Activated T-helper 1 cell treated with anti-CD3 and anti-CD28 coated beads, Interleukin-12 subunit alpha, Interleukin-12 subunit beta, Interleukin-2, Interleukin-4 antibody, amounts not matched to agents 30 ng/mL and 10 ng/mL and 1 ng/mL, durations not matched to agents 14 hours and 24 hours and 36 hours (primary cell): ENCODE data around the gene EPHB2. TPM values are rescaled to one million over a fixed set of nuclear protein-coding genes. Genes with fewer than 3 reads are reported as not detected.

Experiments used
- DNase-seq: peaks from one replicate; pipeline ENCODE4 v3.0.0; 2021; ENCODE audit warnings: low spot score
- H3K27ac Mint-ChIP-seq: one replicate; pipeline ENCODE4 v1.8.0; 2021; ENCODE audit warnings: mild to moderate bottlenecking, mixed read lengths
- H3K27me3 Mint-ChIP-seq: one replicate; pipeline ENCODE4 v1.8.0; 2022; ENCODE audit warnings: mild to moderate bottlenecking, moderate library complexity, mixed read lengths; ENCODE audit not compliant: insufficient read depth
- H3K36me3 Mint-ChIP-seq: one replicate; pipeline ENCODE4 v1.8.0; 2021; ENCODE audit warnings: low read depth, mixed read lengths
- H3K4me1 Mint-ChIP-seq: one replicate; pipeline ENCODE4 v1.8.0; 2021; ENCODE audit warnings: low read depth, mixed read lengths
- H3K4me3 Mint-ChIP-seq: one replicate; pipeline ENCODE4 v1.8.0; 2021; ENCODE audit warnings: mild to moderate bottlenecking, moderate library complexity, mixed read lengths
- H3K9me3 Mint-ChIP-seq: one replicate; pipeline ENCODE4 v1.8.0; 2021; ENCODE audit warnings: mixed read lengths
- intact Hi-C: fragments of 100-400 bp; cut with micrococcal nuclease; formaldehyde crosslinking; loops from one replicate; pipeline ENCODE4 v1.15.1; 2024
- total RNA-seq: library from RNA; stranded (reverse); gene quantifications from 2 replicates; pipeline ENCODE4 v1.2.3, GENCODE V29; 2022

EPHB2 gene
- total RNA-seq, 1 donor from 2014 or later, result not detected

DNA sequence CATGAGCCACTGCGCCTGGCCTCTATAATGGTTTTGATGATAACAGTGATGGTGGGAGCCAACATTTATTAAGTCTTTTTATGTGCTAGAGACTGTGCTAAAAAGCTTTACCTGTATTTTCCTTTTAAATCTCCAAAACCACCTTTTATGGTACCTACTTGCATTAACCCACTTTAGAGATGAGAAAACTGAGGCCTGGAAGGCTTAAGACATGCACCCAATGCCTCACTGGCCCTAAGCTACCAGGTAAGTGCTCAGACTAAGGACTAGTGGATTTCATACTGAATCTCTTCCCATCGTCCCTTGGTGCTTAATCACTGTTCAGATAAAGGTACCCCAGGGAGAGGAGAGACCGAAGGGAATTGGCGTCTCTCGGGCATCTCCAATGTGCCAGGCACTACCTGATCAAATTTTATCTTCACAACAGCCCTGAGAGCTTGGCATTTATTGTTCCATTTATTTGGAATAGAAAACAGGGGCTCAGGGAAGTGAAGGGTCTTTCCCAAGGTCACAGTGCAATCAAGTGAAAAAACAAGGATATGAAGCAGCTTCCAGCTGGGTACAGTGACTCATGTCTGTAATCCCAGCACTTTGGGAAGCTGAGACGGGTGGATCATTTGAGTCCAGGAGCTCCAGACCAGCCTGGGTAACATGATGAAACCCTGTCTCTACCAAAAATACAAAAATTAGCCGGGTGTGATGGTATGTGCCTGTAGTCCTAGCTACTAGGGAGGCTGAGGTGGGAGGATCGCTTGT lies 177.9 kb downstream of the EPHB2 start:
- no peaks in the 10 kb centered on the region for H3K9me3 Mint-ChIP-seq
- no peak for DNase-seq
- intact Hi-C loops, result no loop called here
- no peaks in the 10 kb centered on the region for H3K36me3 Mint-ChIP-seq
- H3K27ac Mint-ChIP-seq, result no peak overlapping the region
- no peak overlapping the region for H3K4me3 Mint-ChIP-seq
- H3K4me1 Mint-ChIP-seq, result peaks cover 9% of the 10 kb centered on the region
- H3K27me3 Mint-ChIP-seq, result peaks cover 11% of the 10 kb centered on the region

DNA sequence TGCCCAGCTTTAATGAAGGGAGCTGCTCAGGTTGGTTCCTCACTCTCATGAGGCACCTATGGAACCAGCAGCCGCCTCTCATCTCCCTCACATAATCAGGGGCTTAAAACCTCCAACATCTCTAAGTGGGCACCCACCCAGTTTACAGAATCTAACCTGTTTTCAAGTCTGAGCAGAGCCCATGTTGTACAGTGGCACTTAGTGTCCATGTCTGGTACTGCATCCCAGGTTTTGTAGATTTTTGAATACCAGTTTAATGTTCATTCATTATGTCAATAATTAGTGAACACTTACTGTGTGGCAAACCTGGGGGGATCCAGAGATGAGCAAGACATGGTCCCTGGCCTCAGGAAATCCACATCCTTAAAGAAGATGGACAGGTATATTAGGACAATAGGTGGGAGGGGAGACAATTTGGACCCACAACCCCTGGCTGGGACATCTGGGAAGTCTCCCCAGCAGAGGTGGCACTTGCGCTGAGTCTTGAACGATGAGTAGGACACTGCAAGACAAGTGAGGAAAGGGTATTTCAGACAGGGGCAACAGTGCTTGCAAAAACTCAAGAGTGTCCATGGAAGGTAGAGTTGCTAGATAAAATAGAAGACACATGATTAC lies 178.7 kb downstream of the EPHB2 start:
- no peak overlapping the region for H3K4me3 Mint-ChIP-seq
- no peak for DNase-seq
- H3K9me3 Mint-ChIP-seq, result no peaks in the 10 kb centered on the region
- intact Hi-C loops, result no loop called here
- H3K27me3 Mint-ChIP-seq, result peaks cover 11% of the 10 kb centered on the region
- no peak overlapping the region for H3K27ac Mint-ChIP-seq
- H3K36me3 Mint-ChIP-seq, result no peaks in the 10 kb centered on the region
- peaks cover 9% of the 10 kb centered on the region for H3K4me1 Mint-ChIP-seq

DNA sequence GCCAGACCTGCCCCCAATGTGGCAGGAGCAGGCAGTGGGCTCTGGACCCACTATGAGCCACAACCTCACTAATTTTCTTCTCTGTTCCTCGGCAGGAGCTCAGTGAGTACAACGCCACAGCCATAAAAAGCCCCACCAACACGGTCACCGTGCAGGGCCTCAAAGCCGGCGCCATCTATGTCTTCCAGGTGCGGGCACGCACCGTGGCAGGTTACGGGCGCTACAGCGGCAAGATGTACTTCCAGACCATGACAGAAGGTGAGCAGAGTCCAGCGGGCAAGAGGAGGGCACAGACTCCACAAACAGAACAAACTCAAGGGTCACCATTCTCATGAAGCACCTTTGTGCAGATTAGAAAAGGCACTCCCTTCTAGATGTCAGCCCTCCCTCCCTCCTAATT lies 182.2 kb downstream of the EPHB2 start:
- intact Hi-C loops, result no loop called here
- H3K9me3 Mint-ChIP-seq, result no peaks in the 10 kb centered on the region
- DNase-seq, result no peak
- H3K36me3 Mint-ChIP-seq, result no peaks in the 10 kb centered on the region
- no peak overlapping the region for H3K27ac Mint-ChIP-seq
- H3K4me1 Mint-ChIP-seq, result no peaks in the 10 kb centered on the region
- H3K27me3 Mint-ChIP-seq, result peaks cover 6% of the 10 kb centered on the region
- H3K4me3 Mint-ChIP-seq, result no peak overlapping the region

DNA sequence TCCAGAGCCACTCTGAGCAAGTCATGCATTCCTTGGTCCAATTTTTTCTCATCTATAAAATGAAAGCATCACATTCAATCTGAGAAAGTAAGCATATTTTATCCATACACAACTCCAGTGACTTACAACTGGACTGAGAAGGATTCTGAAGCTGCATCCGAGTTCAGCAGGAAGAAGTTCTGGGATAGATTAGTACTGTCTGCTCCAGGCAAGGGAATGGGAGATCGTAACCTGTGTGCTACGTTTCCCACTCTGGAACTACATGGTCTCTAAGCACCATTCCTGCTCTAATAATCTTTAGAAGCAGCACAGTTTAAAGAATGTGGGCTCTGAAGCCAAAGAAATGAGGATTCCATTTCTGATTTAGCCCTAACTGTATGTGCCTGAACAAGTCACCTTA lies 182.7 kb downstream of the EPHB2 start:
- intact Hi-C loops, result no loop called here
- no peaks in the 10 kb centered on the region for H3K36me3 Mint-ChIP-seq
- H3K27ac Mint-ChIP-seq, result no peak overlapping the region
- no peak overlapping the region for H3K4me3 Mint-ChIP-seq
- DNase-seq, result no peak
- H3K9me3 Mint-ChIP-seq, result no peaks in the 10 kb centered on the region
- no peaks in the 10 kb centered on the region for H3K4me1 Mint-ChIP-seq
- H3K27me3 Mint-ChIP-seq, result peaks cover 10% of the 10 kb centered on the region

DNA sequence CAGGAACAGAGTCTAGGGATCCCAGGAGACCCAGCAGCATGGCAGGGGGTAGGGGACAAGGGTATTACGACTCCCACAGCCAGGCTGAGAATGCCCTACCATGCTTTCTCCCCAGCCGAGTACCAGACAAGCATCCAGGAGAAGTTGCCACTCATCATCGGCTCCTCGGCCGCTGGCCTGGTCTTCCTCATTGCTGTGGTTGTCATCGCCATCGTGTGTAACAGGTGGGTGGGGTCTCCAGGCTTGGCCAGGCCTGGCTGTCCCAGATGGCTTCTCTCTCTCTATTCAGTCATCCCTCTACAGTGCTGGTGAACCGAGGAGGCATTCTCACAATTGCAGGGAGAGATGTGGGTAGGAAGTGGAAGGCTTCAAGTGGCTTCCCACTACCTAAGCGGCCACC lies 184.7 kb downstream of the EPHB2 start:
- Mint-ChIP-seq H3K27ac (no peak overlapping the region), H3K27me3 (peaks cover 7% of the 10 kb centered on the region), H3K4me1 (no peaks in the 10 kb centered on the region), H3K9me3 (no peaks in the 10 kb centered on the region), H3K36me3 (no peaks in the 10 kb centered on the region), H3K4me3 (no peak overlapping the region)
- no peak for DNase-seq
- intact Hi-C loops, result no loop called here

DNA sequence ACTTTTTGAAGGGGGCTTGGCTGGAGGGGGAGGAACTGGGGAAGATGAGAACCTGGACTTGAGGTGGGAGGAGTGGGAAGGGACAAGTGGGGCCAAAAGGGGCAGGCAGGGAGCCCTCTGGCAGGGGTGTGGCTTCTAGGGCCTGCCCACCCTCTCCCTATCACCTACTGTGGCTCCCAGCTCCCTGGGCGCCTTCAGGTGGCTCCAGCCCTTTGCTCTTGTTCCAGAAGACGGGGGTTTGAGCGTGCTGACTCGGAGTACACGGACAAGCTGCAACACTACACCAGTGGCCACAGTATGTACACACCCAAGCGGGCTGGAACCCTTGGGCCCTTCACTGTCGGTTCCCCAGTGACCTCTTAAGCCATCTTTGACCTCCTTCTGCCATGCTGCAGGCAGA lies 185.5 kb downstream of the EPHB2 start:
- Mint-ChIP-seq H3K4me1 (no peaks in the 10 kb centered on the region), H3K36me3 (no peaks in the 10 kb centered on the region), H3K9me3 (no peaks in the 10 kb centered on the region), H3K27ac (no peak overlapping the region), H3K4me3 (no peak overlapping the region), H3K27me3 (peaks cover 12% of the 10 kb centered on the region)
- no peak for DNase-seq
- intact Hi-C loops, result no loop called here

DNA sequence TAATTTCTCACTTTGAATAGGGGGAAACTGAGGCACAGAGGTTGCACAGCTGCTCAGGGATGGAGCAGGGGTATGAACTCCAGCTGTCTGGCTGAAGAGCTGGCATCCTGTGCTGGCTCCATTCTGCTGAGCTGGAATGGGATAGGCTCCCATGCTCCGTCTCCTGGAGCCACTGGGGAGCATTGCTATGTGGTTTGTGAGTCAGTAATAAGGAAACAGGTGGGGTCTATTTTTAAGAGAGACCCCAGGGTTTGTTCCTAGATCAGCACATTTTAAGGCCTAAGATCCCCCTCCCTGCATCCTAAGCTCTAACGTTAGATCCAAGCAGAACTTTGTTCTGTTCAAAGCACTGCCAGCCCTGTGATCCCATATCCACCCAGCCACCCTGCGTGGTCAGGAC lies 189.8 kb downstream of the EPHB2 start:
- Mint-ChIP-seq H3K27me3 (peaks cover 23% of the 10 kb centered on the region), H3K4me1 (no peaks in the 10 kb centered on the region), H3K4me3 (no peak overlapping the region), H3K27ac (no peak overlapping the region), H3K36me3 (no peaks in the 10 kb centered on the region), H3K9me3 (no peaks in the 10 kb centered on the region)
- intact Hi-C loops, result no loop called here
- DNase-seq, result no peak

DNA sequence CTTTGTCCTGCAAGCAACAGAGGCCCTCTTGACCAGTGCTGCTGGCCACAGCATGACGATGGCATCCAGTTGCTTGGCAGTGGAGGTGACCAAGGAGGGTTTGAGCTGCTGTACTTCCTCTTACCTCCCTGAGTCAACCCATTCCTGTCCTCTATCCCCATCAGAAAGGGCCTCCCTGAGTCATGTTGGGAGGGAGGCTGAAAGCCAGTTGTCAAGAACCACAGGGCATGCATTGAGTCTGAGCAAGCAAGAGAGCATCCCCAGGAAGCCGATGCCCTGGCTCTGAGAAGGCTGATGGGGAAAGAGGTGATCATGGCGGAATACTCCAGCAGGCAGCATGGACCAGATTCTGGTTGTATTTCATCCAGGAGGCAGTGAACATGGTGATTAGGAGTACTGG lies 192.5 kb downstream of the EPHB2 start:
- no peak for DNase-seq
- H3K9me3 Mint-ChIP-seq, result no peaks in the 10 kb centered on the region
- no peak overlapping the region for H3K27ac Mint-ChIP-seq
- intact Hi-C loops, result no loop called here
- peaks cover 21% of the 10 kb centered on the region for H3K27me3 Mint-ChIP-seq
- H3K36me3 Mint-ChIP-seq, result no peaks in the 10 kb centered on the region
- H3K4me1 Mint-ChIP-seq, result no peaks in the 10 kb centered on the region
- H3K4me3 Mint-ChIP-seq, result no peak overlapping the region

DNA sequence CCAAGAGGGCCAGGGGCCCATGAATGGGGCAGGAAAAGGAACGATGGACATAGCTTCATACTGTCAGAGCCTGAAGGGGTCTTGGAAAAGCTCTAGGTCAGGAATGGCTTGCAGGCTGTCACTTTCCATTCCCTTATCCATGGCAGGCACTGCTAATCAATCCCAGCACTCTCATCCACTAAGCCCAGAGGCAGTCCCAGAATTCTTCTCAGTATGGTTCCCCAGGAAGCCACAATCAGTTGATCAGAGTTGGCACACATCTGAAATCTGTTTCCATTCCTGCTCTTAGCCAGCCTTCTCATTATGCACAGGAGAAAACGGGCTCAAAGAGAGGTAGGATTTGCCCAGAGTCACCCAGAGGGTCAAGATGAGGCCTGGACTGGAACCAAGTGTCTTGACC lies 196.3 kb downstream of the EPHB2 start:
- no peak overlapping the region for H3K4me3 Mint-ChIP-seq
- intact Hi-C loops, result no loop called here
- no peaks in the 10 kb centered on the region for H3K4me1 Mint-ChIP-seq
- no peaks in the 10 kb centered on the region for H3K9me3 Mint-ChIP-seq
- no peaks in the 10 kb centered on the region for H3K36me3 Mint-ChIP-seq
- no peak for DNase-seq
- no peak overlapping the region for H3K27ac Mint-ChIP-seq
- H3K27me3 Mint-ChIP-seq, result peaks cover 7% of the 10 kb centered on the region

DNA sequence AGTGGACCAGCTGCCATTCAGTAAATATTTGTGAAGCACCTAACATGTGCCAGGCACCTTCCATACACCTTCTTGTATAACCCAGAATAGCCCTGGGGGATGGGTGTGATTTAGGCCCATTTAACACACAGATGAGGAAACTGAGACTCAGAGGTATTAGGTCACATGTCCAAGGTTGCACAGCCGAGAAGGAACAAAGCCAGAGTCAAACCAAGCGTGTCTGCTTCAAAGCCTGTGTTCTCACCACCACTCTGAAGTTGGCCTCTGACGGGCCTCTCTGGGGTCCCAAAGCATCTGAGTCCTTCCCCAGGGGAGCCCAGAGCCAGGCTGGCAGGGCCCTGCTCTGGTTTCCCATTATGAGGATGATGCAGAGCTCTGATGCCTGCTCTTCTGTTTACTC lies 196.9 kb downstream of the EPHB2 start:
- Mint-ChIP-seq H3K4me3 (no peak overlapping the region), H3K27me3 (peaks cover 7% of the 10 kb centered on the region), H3K36me3 (no peaks in the 10 kb centered on the region), H3K9me3 (no peaks in the 10 kb centered on the region), H3K27ac (no peak overlapping the region), H3K4me1 (no peaks in the 10 kb centered on the region)
- intact Hi-C loops, result no loop called here
- no peak for DNase-seq

DNA sequence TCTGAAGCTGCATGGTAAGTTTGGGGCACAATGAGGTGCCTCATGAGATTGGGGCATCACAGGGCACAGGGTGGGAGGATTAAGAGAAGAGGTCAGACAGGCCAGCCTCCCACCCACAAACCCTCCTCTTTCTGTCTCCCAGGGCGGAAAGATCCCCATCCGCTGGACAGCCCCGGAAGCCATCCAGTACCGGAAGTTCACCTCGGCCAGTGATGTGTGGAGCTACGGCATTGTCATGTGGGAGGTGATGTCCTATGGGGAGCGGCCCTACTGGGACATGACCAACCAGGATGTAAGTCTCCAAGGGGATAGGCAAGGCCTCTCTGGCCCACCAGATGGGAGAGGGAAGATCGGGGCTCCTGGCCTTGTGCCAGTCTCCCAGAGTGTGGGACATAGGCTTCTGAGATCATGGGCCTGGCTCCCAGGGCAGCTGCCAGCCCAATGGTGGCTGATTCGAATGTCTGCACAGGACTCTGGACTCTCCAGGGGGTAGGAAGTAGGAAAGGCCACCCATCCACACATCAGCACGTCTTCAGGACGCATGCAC lies 198.3 kb downstream of the EPHB2 start:
- Mint-ChIP-seq H3K4me3 (no peak overlapping the region), H3K36me3 (no peaks in the 10 kb centered on the region), H3K27me3 (no peaks in the 10 kb centered on the region), H3K9me3 (no peaks in the 10 kb centered on the region), H3K27ac (no peak overlapping the region), H3K4me1 (no peaks in the 10 kb centered on the region)
- intact Hi-C loops, result no loop called here
- no peak for DNase-seq

DNA sequence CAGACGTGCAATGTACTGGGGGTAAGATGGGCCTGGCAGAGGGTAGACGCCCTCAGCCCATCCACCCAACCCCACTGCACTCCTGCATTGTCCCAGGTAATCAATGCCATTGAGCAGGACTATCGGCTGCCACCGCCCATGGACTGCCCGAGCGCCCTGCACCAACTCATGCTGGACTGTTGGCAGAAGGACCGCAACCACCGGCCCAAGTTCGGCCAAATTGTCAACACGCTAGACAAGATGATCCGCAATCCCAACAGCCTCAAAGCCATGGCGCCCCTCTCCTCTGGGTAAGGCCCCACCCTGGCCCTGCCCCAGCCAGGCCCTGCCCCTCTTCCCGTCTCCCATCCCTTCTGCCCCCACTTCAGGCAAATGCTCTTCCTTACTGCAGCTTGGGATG lies 199.6 kb downstream of the EPHB2 start:
- Mint-ChIP-seq H3K27ac (no peak overlapping the region), H3K4me1 (no peaks in the 10 kb centered on the region), H3K36me3 (no peaks in the 10 kb centered on the region), H3K4me3 (no peak overlapping the region), H3K9me3 (no peaks in the 10 kb centered on the region), H3K27me3 (peaks cover 3% of the 10 kb centered on the region)
- DNase-seq, result no peak
- intact Hi-C loops, result no loop called here

DNA sequence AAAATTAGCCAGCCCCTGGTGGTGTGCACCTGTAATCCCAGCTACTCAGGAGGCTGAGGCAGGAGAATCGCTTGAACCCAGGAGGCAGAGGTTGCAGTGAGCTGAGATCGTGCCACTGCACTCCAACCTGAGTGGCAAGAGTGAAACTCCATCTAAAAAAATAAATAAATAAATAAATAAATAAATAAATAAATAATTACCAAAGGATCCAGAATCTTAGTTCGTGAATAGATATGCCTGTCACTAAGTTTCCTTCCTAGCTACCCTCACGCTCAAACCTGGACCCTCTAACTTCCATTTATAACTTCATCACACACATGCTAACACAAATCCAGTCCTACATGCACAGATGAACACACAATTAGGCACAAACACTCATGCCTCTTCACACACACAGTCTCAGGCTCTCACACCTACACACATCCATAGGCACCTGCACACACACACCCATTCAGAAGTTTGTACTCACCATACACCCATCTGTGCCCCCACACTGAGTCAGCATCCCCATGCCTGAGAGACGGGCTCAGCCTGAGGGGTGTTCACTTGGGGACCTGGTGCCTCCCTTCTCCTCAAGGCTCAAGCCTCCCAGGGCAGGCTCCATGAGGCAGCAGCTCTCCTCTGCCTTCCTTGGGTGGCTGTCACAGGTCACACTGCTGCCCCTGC lies 200.5 kb downstream of the EPHB2 start:
- intact Hi-C loops, result no loop called here
- H3K9me3 Mint-ChIP-seq, result no peaks in the 10 kb centered on the region
- H3K27me3 Mint-ChIP-seq, result peaks cover 3% of the 10 kb centered on the region
- H3K4me1 Mint-ChIP-seq, result no peaks in the 10 kb centered on the region
- H3K36me3 Mint-ChIP-seq, result no peaks in the 10 kb centered on the region
- H3K27ac Mint-ChIP-seq, result no peak overlapping the region
- DNase-seq, result no peak
- H3K4me3 Mint-ChIP-seq, result no peak overlapping the region
